SK-N-MC (cell line): Measurements from ENCODE around the gene KRABD2.

Experiments used
- EZH2 ChIP-seq: fragments of 200-600 bp; sonication (generic); IDR thresholded peaks from one replicate; pipeline ENCODE4 v1.6.1; 2017; ENCODE audit warnings: antibody characterized with exemption
- FOXP2 ChIP-seq: optimal IDR thresholded peaks from 2 replicates; pipeline ENCODE3; 2011; ENCODE audit warnings: mild to moderate bottlenecking, moderate library complexity; ENCODE audit not compliant: insufficient read depth; ENCODE audit errors: extremely low read length, control extremely low read depth
- POLR2AphosphoS5 ChIP-seq: IDR thresholded peaks from 2 replicates; pipeline ENCODE4 v1.6.1; 2012; ENCODE audit warnings: mild to moderate bottlenecking, low read depth, low read length, borderline replicate concordance

DNA sequence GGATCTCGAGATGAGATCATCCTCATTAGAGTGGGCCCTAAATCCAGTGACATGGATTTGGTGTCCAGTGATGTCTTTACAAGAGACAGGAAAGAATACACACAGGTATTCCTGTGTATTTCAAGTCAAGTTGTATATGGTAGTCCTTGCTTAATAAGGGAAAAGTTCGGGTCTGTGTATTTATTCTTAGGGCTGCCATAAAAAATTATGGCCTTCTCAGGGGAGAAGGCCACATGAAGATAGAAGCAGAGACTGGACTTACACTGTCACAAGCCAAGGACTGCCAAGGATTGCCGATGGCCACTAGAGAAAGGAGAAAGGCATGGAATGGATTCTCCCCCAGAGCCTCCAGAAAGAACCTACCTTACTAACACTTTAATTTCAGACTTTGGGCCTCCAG, 8.3 kb downstream of the KRABD2 start:
- TF ChIP-seq POLR2AphosphoS5 (no peak), EZH2 (no peak), FOXP2 (no peak)
